Muscle layer of duodenum (tissue), 2 donors: ENCODE results near the gene GNG13.

ENCODE experiments used
- H3K27ac ChIP-seq: one replicate; pipeline ENCODE4 v1.7.0; 2013; ENCODE audit warnings: mild to moderate bottlenecking, low read length
- H3K27me3 ChIP-seq: one replicate; pipeline ENCODE4 v1.7.0; 2013; ENCODE audit warnings: low read depth, mild to moderate bottlenecking, control low read depth, low read length
- H3K36me3 ChIP-seq, 2 donors: one replicate each; pipeline ENCODE4 v1.7.0; 2013; ENCODE audit warnings: low read length in 2 of 2, control low read depth in 1 of 2, mild to moderate bottlenecking in 1 of 2; ENCODE audit not compliant: insufficient read depth in 2 of 2, control insufficient read depth in 1 of 2
- H3K4me1 ChIP-seq, 2 donors: one replicate each; pipeline ENCODE4 v1.7.0; 2013; ENCODE audit warnings: low read length in 2 of 2, mild to moderate bottlenecking in 2 of 2, control low read depth in 1 of 2, moderate library complexity in 1 of 2; ENCODE audit not compliant: insufficient read depth in 2 of 2, control insufficient read depth in 1 of 2
- H3K4me3 ChIP-seq, 2 donors: one replicate each; pipeline ENCODE4 v1.7.0; 2013; ENCODE audit warnings: low read length in 2 of 2, low read depth in 1 of 2, mild to moderate bottlenecking in 1 of 2
- H3K9me3 ChIP-seq, 2 donors: one replicate each; pipeline ENCODE4 v1.7.0; 2013; ENCODE audit warnings: low read length in 2 of 2, control low read depth in 1 of 2, mild to moderate bottlenecking in 1 of 2; ENCODE audit not compliant: control insufficient read depth in 1 of 2
- donor health status: healthy.

Gene GNG13

GRCh38 chr16:788399-789126 lies 12.0 kb downstream of the GNG13 start, which contains the start of gene CHTF18:
CHTF18 (plus strand) TSS chr16:788620; CDS start chr16:788685, 65 bp downstream.
- H3K36me3 ChIP-seq: peaks cover 0 to 12% of the 10 kb centered on the region in 2 donors
- H3K27ac ChIP-seq: no peak within 1 kb of the TSS
- H3K4me1 ChIP-seq: peaks cover 0 to 24% of the 10 kb centered on the region in 2 donors
- H3K4me3 ChIP-seq: peak within 1 kb of the TSS; percentile 86 to 96
- no peaks in the 10 kb centered on the region for H3K27me3 ChIP-seq
- H3K9me3 ChIP-seq: no peaks in the 10 kb centered on the region

DNA sequence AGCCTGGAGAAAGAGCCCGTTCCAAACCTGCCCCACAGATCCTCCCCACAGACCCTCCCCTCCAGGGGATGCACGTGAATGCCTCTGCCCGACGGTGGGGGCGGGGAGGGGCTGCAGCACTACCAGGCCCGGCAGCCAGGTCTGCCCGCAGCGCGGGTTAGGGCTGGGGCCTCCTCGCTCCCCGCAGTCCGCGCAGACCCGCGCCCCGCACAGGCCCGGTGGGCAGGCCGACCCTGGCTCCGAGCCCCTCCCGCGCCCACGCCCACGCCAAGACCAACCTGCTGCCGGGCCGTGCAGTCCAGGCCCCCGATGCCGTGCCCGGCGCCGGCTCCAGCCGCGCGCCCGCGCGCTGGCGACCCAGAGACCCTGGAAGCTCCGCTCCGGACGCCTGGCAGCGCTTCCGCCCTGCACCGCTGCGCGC lies 12.5 kb downstream of the GNG13 start, which contains the start of gene RPUSD1:
Gene RPUSD1 (minus strand): TSS at position 404 of the 421 bp plus-strand sequence. CDS start 644 bp downstream, outside the sequence.
- Histone ChIP-seq H3K27me3 (no peaks in the 10 kb centered on the region), H3K4me1 (peaks cover 0 to 27% of the 10 kb centered on the region in 2 donors), H3K9me3 (no peaks in the 10 kb centered on the region), H3K27ac (no peak within 1 kb of the TSS), H3K4me3 (peak within 1 kb of the TSS; percentile 86 to 96), H3K36me3 (peaks cover 0 to 12% of the 10 kb centered on the region in 2 donors)

- peak overlapping the region; percentile 86 to 96 for H3K4me3 ChIP-seq
- no peak overlapping the region for H3K27ac ChIP-seq
- peaks cover 0 to 12% of the 10 kb centered on the region in 2 donors for H3K36me3 ChIP-seq
- H3K27me3 ChIP-seq: no peaks in the 10 kb centered on the region
- peaks cover 0 to 27% of the 10 kb centered on the region in 2 donors for H3K4me1 ChIP-seq
- no peaks in the 10 kb centered on the region for H3K9me3 ChIP-seq
These were observed 13.1 kb downstream of the GNG13 start for GRCh38 chr16:787321-787966.

DNA sequence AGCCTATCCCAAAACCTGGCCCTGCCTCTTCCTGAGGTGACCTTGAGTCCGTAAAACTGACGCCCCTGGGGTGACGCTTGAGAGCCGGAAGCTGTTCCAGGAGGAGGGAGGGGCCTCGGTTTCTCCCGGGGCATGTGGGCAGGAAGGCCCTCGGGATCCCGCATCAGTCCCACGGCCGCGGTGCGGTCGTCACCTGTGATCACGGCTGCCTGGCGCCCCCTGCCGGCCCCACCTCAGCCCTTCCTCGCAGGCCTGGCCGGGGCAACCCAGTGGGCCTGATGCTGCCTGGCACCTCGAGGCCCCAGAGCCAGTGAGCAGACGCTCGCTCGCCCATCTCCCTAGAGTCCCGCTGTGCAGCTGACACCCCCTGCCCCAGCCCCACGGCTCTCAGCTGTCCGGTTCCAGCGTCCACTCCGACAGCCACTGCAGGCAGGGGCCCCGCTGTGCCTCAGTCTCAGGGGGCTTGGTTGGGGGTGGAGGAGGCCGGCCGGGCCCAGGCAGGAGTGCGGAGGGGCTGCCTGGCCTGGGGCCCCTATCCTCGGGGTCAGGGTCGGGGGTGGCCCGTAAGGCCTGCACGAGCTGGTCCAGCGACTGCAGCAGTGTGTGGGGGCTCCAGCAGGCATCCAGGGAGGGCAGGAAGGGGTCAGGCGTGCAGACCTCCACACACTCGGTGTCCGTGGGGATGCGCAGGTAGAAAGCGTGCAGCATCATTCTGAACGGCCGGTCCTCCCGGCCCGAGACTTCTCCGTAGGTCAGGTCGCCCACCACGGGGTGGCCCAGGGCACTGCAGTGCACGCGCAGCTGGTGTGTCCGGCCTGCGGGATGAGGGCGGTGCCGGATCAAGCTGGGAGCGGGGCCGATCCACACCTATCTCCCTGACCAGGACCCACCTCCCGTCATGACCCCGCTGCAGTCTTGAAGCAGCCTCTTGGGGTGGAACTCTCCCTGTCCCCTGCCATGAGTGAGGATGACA lies 14.7 kb downstream of the GNG13 start:
- Histone ChIP-seq H3K36me3 (peaks cover 0 to 9% of the 10 kb centered on the region in 2 donors), H3K27me3 (no peaks in the 10 kb centered on the region), H3K9me3 (no peaks in the 10 kb centered on the region), H3K4me3 (no peak overlapping the region), H3K4me1 (peaks cover 0 to 27% of the 10 kb centered on the region in 2 donors), H3K27ac (no peak overlapping the region)

GRCh38 chr16:784431-784830 lies 16.1 kb downstream of the GNG13 start:
- Histone ChIP-seq H3K9me3 (no peaks in the 10 kb centered on the region), H3K4me3 (no peak overlapping the region)

GRCh38 chr16:783404-784161 lies 17.0 kb downstream of the GNG13 start:
- H3K9me3 ChIP-seq: no peaks in the 10 kb centered on the region
- H3K4me3 ChIP-seq: no peak overlapping the region
- H3K36me3 ChIP-seq: peaks cover 0 to 6% of the 10 kb centered on the region in 2 donors
- H3K27me3 ChIP-seq: no peaks in the 10 kb centered on the region
- no peak overlapping the region for H3K27ac ChIP-seq
- peaks cover 0 to 16% of the 10 kb centered on the region in 2 donors for H3K4me1 ChIP-seq

More at GRCh38 chr16:784431-784830, 16.1 kb downstream of the GNG13 start:
- Histone ChIP-seq H3K36me3 (peaks cover 0 to 6% of the 10 kb centered on the region in 2 donors), H3K27me3 (no peaks in the 10 kb centered on the region), H3K4me1 (peaks cover 0 to 24% of the 10 kb centered on the region in 2 donors), H3K27ac (no peak overlapping the region)

DNA sequence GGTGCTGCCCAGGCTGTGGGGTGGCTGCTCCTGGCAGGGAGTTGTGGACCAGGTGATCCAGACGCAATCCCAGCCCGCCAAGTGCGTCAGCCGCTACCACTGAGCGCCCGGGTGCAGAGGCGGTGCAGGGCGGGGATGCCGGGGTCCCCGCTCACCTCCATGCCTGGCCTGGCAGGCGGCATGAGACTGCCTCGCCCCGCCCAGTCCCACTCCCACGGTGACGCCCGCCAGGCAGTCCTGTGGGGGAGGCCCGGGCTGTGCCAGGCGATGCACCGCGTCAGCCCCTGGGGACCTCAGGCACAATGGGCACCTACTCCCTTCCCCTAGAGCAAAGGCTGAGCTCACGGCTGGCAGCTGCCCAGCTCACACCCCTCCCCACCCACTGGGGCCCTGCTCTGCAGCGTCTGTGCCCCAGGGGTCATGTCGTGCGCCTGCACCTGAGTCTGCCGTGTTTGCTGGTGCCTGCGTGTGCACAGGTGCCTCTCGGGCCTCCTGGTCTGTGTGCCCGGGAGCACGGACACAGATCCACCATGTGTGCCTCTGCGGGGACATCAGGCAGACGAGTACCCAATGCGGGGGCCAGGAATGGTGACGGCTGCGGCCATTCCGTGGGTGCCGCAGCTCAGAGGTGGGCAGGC lies 17.6 kb downstream of the GNG13 start:
- H3K27ac ChIP-seq: no peak overlapping the region
- H3K27me3 ChIP-seq: no peaks in the 10 kb centered on the region
- H3K36me3 ChIP-seq: peaks cover 0 to 6% of the 10 kb centered on the region in 2 donors
- peaks cover 0 to 16% of the 10 kb centered on the region in 2 donors for H3K4me1 ChIP-seq
- no peaks in the 10 kb centered on the region for H3K9me3 ChIP-seq
- no peak overlapping the region for H3K4me3 ChIP-seq

GRCh38 chr16:782258-782657 lies 18.3 kb downstream of the GNG13 start:
- no peaks in the 10 kb centered on the region for H3K9me3 ChIP-seq
- H3K4me1 ChIP-seq: peaks cover 0 to 11% of the 10 kb centered on the region in 2 donors
- no peak overlapping the region for H3K27ac ChIP-seq
- H3K4me3 ChIP-seq: no peak overlapping the region
- no peaks in the 10 kb centered on the region for H3K27me3 ChIP-seq
- peaks cover 0 to 6% of the 10 kb centered on the region in 2 donors for H3K36me3 ChIP-seq

DNA sequence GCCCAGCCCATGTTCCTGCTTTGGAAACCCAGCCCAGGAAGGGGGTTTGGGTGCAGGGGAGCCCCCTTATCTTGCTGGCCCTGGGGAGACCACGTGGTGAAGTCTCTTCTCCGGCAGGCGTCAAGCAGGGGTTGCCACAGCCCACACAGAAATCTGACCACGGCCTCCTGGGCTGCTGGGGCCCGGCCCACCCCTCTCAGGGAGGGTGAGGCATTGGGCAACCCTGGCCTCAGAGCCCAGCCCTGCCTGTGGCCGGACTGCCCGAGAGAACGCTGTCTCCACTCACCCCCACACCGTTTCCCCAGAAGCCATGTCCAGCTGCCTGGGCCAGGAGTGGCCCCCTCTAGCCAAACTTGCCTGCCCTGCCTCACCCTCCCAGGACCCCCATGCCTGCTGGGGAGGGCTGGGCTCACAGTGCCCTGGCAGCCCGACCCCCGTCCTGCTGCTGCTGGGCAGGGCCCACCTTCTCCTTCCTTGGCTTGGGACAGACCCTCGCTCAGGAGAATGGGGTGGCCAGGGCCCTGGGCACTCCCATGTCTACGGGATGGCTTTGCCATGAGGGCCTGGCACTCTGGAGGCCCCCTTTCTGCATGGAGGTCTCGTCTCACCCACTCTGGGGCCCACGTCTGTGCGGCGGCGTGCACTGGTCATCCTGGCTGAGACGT lies 19.1 kb downstream of the GNG13 start:
- Histone ChIP-seq H3K27me3 (no peaks in the 10 kb centered on the region), H3K4me3 (no peak overlapping the region)

More for the DNA sequence above, 19.1 kb downstream of the GNG13 start:
- H3K27ac ChIP-seq: no peak overlapping the region
- peaks cover 0 to 6% of the 10 kb centered on the region in 2 donors for H3K36me3 ChIP-seq
- H3K4me1 ChIP-seq: peaks cover 0 to 5% of the 10 kb centered on the region in 2 donors
- H3K9me3 ChIP-seq: no peaks in the 10 kb centered on the region
